A673 (cell line): ENCODE results near the gene ZNRF4. TPM values are rescaled to one million over a fixed set of nuclear protein-coding genes. Genes with fewer than 3 reads are reported as not detected.

Source experiments
- BruUV-seq: library from RNA; stranded (reverse); fragments of 400-500 nt; replicated peaks from 2 replicates; lab custom pipeline; 2021; lab: Mats Ljungman, UMichigan
- CTCF ChIA-PET: fragments of 300-600 bp; sonication (Branson Sonifier 250); formaldehyde crosslinking; loops from one replicate; lab custom pipeline; 2022; ENCODE audit warnings: antibody characterized with exemption; lab: Charles Lee
- POLR2A ChIA-PET: fragments of 300-600 bp; sonication (Branson Sonifier 250); formaldehyde crosslinking; loops from one replicate; lab custom pipeline; 2022; ENCODE audit warnings: antibody characterized with exemption; ENCODE audit not compliant: low non-redundant PET; lab: Charles Lee
- DNase-seq: peaks from one replicate; pipeline ENCODE4 v3.0.0-alpha.2; 2015; ENCODE audit warnings: low spot score
- H3K27ac ChIP-seq: fragments of 200-600 bp; sonication (generic); 2 replicates; pipeline ENCODE4 v1.5.1; 2016; ENCODE audit warnings: mixed run types, low read depth, mild to moderate bottlenecking, mixed read lengths, antibody characterized with exemption, low read length; ENCODE audit not compliant: poor library complexity, severe bottlenecking
- H3K27me3 ChIP-seq: fragments of 200-600 bp; sonication (generic); replicated peaks from 2 replicates; pipeline ENCODE4 v1.6.1; 2017; ENCODE audit warnings: mixed run types, low read depth, mild to moderate bottlenecking, mixed read lengths, antibody characterized with exemption, low read length; ENCODE audit not compliant: insufficient read depth, poor library complexity
- H3K36me3 ChIP-seq: fragments of 200-600 bp; sonication (generic); 2 replicates; pipeline ENCODE4 v1.6.1; 2016; ENCODE audit warnings: mixed run types, mild to moderate bottlenecking, mixed read lengths, antibody characterized with exemption, low read length; ENCODE audit not compliant: insufficient read depth, poor library complexity, severe bottlenecking
- H3K4me1 ChIP-seq: fragments of 200-600 bp; sonication (generic); 2 replicates; pipeline ENCODE4 v1.6.1; 2017; ENCODE audit warnings: mixed run types, mild to moderate bottlenecking, mixed read lengths, antibody characterized with exemption, low read length; ENCODE audit not compliant: insufficient read depth, poor library complexity, severe bottlenecking
- H3K4me3 ChIP-seq: fragments of 200-600 bp; sonication (generic); 2 replicates; pipeline ENCODE4 v1.5.1; 2016; ENCODE audit warnings: low read depth, mixed run types, mild to moderate bottlenecking, mixed read lengths, low read length; ENCODE audit not compliant: poor library complexity, severe bottlenecking
- H3K9me3 ChIP-seq: fragments of 200-600 bp; sonication (generic); 2 replicates; pipeline ENCODE4 v1.6.1; 2016; ENCODE audit warnings: mixed run types, low read depth, mild to moderate bottlenecking, mixed read lengths, antibody characterized with exemption, low read length; ENCODE audit not compliant: poor library complexity, severe bottlenecking
- EZH2 ChIP-seq: fragments of 200-600 bp; sonication (generic); IDR thresholded peaks from 2 replicates; pipeline ENCODE4 v1.6.1; 2017; ENCODE audit warnings: borderline replicate concordance, low read depth, mild to moderate bottlenecking, mixed read lengths, antibody characterized with exemption, low read length; ENCODE audit not compliant: poor library complexity, severe bottlenecking
- intact Hi-C: fragments of 100-400 bp; cut with micrococcal nuclease; formaldehyde crosslinking; loops from one replicate; pipeline ENCODE4 v1.10.0; 2022; ENCODE audit not compliant: unreplicated experiment
- total RNA-seq: library from RNA; stranded (reverse); gene quantifications from 2 replicates; pipeline ENCODE4 v1.2.3, GENCODE V29; 2021
- TF ChIP-seq, protein P1 (sequence below): fragments of 300-800, 200-600 bp; sonication (generic); conservative IDR thresholded peaks from 2 replicates; pipeline ENCODE4 v1.5.1; 2017; ENCODE audit warnings: low read depth, mild to moderate bottlenecking, antibody characterized with exemption, low read length, moderate library complexity, mixed read lengths

ZNRF4 gene
- total RNA-seq, 1 experiment from 2014 or later: not detected

DNA sequence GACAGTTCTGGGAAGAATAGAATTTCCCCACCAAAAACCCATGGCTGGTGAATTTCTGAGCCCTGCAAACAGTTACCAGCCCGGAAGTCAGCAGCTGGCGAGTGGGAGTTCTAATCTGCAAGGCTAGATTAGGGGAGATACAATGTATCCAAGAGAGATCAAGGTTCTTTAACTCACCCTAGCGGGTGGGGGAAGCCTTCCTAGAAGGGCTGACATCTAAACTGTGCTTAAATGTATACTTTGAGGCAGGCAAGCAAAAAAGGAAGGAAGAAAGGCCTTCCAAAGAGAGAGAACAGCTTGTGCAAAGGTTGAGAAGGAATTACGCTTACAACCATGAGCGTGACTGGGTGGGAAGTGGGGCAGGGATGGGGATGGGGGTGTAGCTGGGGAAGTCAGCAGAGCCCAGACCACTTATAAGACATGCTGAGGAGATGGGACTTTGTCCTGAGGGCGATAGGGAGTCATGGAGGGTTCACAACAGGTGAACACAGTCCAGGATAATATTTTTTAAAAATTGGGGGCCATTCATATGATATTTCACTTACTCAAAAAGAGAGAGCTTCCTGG is 20.8 kb upstream of the ZNRF4 start:
- Histone ChIP-seq H3K27ac (no peak overlapping the region), H3K9me3 (no peaks in the 10 kb centered on the region), H3K4me1 (no peaks in the 10 kb centered on the region), H3K36me3 (no peaks in the 10 kb centered on the region), H3K4me3 (no peak overlapping the region), H3K27me3 (no peaks in the 10 kb centered on the region)
- TF ChIP-seq, protein P1, sequence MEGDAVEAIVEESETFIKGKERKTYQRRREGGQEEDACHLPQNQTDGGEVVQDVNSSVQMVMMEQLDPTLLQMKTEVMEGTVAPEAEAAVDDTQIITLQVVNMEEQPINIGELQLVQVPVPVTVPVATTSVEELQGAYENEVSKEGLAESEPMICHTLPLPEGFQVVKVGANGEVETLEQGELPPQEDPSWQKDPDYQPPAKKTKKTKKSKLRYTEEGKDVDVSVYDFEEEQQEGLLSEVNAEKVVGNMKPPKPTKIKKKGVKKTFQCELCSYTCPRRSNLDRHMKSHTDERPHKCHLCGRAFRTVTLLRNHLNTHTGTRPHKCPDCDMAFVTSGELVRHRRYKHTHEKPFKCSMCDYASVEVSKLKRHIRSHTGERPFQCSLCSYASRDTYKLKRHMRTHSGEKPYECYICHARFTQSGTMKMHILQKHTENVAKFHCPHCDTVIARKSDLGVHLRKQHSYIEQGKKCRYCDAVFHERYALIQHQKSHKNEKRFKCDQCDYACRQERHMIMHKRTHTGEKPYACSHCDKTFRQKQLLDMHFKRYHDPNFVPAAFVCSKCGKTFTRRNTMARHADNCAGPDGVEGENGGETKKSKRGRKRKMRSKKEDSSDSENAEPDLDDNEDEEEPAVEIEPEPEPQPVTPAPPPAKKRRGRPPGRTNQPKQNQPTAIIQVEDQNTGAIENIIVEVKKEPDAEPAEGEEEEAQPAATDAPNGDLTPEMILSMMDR: no peak
- no peak for TF ChIP-seq EZH2
- no TSS peak for BruUV-seq
- intact Hi-C loops: no loop called here
- POLR2A ChIA-PET: no interaction called here
- peak; percentile 61 for DNase-seq
- CTCF ChIA-PET: no interaction called here

DNA sequence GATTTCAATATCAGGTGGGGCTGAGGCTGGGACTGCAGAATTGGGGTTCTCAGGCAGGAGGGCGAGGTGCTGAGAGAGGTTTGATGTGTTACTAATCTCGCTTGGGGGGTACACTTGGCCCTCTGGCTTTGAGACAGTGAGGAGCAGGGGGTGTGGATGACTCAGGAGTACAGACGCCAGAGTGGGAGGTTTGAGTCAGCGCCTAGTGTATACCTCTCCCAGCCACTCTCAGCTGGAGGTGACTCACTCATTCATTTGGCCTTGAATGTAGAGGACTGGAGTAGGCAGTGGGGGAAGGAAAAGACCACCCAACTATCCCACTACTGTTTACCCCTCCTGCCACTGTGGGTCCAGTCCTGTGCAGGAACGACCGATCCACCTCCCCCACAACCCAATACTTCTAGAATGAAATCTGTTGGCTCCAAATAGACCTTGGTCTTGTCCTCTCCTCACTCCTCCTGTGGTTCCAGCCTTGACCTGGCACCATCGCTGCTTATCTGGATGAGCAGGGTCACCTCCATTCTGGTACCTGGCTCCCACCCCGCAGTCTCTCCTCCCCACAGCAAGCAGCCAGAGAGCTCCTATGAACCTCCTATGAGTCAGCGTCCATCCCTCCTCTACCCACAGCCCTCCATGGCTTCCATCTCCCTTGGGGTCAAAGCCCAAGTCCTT is 20.1 kb upstream of the ZNRF4 start:
- no peak overlapping the region for H3K27ac ChIP-seq
- H3K9me3 ChIP-seq: no peaks in the 10 kb centered on the region
- H3K4me1 ChIP-seq: no peaks in the 10 kb centered on the region
- peak; percentile 45 for DNase-seq
- H3K36me3 ChIP-seq: no peaks in the 10 kb centered on the region
- intact Hi-C loops: no loop called here
- TF ChIP-seq, protein P1: no peak
- no peak for TF ChIP-seq EZH2
- no peaks in the 10 kb centered on the region for H3K27me3 ChIP-seq
- POLR2A ChIA-PET: no interaction called here
- no TSS peak for BruUV-seq
- no peak overlapping the region for H3K4me3 ChIP-seq
- CTCF ChIA-PET: no interaction called here

DNA sequence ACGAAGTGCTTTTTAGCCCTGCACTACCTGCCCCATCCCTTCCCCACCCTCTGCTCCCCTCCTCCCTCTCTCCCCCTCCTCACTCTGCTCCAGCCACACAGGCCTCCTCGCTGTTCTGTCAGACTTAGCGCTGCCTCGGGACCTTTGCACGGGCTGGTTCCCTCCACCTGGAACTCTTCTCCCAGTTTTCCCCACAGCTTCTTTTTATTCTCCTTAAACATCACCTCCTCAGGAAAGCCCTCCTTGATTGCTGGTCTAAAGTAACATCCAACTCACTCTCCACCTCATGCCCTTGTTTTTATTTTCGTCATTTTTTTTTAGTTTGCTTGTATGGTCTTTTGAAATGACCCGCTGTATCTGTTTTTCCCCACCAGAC is 19.6 kb upstream of the ZNRF4 start:
- CTCF ChIA-PET: no interaction called here
- no peak overlapping the region for H3K4me3 ChIP-seq

More for the DNA sequence above, 19.6 kb upstream of the ZNRF4 start:
- Histone ChIP-seq H3K36me3 (no peaks in the 10 kb centered on the region), H3K27me3 (no peaks in the 10 kb centered on the region), H3K27ac (no peak overlapping the region), H3K4me1 (no peaks in the 10 kb centered on the region), H3K9me3 (no peaks in the 10 kb centered on the region)
- no peak for DNase-seq
- no peak for TF ChIP-seq EZH2
- TF ChIP-seq, protein P1: no peak
- intact Hi-C loops: no loop called here
- no TSS peak for BruUV-seq
- POLR2A ChIA-PET: no interaction called here
